GM19467 (cell line): ENCODE results near the gene RARS2.

Experiments used
- ATAC-seq: cut with Tn5 transposase; IDR thresholded peaks from one replicate; pipeline ENCODE4 v1.9.1; 2021; ENCODE audit warnings: mild to moderate bottlenecking, moderate library complexity; ENCODE audit not compliant: unreplicated experiment

Gene RARS2

GRCh38 chr6:87574237-87574804 lies 15.5 kb downstream of the RARS2 start:
- ATAC-seq = no peak

GRCh38 chr6:87573307-87574024 lies 16.3 kb downstream of the RARS2 start:
- ATAC-seq = no peak

GRCh38 chr6:87572883-87573282 lies 16.9 kb downstream of the RARS2 start:
- ATAC-seq = no peak

- no peak for ATAC-seq
Measured at GRCh38 chr6:87572021-87572420, 17.8 kb downstream of the RARS2 start.

- ATAC-seq = no peak
Measured at GRCh38 chr6:87561017-87561416, 28.8 kb downstream of the RARS2 start.

- no peak for ATAC-seq
Measured at GRCh38 chr6:87558446-87558845, 31.3 kb downstream of the RARS2 start.

DNA sequence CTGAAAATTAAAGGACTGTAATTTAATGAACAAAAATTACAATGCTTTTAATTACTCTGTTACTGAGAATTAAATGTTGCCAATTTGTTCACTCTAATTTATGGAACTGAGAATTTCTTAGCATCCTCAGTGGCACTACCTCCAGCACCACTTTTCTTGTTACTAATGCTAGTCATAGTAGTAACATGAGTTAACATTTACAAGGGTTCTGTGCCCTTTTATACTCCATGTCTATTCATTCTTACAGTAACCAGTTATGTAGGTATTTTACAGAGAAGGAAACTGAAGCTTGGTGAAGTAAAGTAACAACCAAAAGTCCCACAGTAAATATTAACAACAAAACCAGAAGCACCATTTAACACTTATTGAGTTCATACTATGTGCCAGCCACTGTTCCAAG lies 34.3 kb downstream of the RARS2 start:
- ATAC-seq = no peak

DNA sequence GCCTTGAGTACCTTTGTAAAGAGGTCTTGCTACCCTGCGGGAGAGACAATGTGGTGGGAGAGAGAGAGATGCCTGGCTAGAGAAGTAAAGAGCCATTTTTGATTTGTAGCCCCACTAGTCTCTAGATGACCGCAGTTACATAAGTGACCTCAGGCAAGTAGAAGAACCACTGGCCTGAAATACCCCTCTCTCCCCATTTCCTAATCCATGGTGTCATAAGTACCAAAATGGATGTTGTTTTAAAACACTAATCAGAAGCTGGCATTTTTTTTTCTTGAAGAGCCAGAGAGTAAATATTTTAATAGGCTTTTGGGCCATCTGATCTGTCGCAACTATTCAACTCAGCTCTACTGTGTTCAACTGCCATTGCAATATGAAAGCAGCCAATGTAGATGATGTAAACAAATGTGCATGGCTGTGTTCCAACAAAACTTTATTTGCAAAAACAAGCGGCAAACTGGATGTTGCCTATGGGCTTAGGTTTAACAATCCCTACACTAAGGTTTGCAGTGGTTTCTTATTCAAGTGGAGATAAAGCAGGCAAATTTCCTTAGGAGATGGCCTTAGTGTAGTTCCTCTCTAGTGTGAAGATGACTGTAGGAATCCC lies 36.5 kb downstream of the RARS2 start:
- ATAC-seq = no peak

DNA sequence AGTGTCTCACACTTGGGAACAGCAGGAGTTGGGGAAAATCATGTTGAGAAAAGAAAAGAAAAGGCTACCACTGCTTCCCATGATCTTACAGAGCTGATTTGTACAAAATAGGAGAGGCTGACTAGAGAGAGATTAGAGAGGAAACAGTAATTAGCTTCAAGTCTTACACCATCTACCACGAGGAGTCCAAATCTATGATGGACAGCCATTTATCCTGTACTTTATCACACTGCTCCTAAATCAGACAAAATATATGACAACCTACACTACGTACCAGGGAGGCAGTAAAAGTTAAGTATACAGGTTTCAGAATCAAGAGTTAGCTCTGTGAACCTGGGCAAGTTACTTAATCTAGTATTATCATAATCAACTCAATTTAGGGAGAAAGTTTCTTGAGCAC lies 38.0 kb downstream of the RARS2 start:
- ATAC-seq = no peak

DNA sequence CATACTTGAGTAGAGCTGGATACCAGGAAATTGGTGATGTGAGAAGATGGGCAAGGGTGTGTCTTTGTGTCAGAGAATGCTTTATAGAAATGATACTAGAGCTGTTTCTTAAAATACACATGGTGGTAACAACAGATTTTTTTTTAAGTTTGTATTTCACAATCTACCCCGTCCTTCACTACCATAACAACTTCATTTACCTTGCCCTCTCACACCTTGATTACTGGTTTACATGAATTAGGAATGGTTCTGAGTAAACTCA lies 45.4 kb downstream of the RARS2 start:
- no peak for ATAC-seq

DNA sequence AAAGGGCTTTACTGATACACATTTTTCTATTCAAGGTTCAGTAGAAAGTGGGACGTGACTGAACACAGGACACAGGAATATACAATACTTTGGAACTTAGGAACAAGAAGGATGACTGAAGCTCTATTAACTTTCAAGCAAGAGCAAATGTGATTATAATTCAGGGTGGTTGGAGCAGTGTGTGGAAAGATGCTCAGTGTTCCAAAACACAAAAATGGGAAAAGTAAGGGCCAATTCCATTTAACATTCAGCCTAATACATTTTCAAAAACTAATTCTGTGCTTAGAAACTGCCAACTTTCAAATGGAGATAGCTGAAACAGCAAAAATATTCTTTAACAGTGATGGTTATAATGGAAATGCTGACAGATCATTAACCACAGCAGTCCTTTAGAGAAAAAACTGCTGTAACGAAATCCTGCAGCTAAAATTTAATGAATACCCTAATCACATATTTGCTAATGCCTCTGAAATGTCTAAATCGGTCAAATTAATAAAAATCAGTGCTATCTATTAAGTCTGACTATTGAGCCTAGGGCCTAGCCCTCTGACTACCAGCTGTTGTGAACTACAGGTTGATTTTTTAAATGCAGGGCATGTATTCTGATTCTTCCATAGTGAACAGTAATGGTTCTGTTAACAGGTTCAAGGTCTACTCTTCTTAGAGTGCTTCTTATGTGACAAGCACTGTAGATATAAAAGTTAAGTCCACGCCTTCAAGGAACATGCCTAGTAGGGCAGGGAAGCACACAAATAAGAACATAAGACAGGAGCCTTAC lies 45.9 kb downstream of the RARS2 start:
- ATAC-seq = no peak

DNA sequence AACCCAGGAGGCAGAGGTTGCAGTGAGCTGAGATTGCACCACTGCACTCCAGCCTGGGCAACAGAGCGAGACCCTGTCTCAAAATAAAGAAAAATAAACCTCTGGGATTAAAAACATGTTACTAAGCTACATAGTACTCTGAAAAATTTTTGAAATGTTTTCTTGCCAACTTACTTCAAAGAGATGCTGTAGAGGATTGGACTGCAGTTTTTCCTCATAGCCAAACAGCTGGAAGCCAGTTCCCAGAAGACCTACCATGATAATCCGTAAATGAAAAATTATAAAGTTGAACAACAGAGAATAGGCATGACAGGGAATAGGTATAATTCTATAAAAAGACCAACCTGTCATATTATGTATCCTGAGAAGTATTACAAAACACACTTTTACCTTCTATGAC lies 48.0 kb downstream of the RARS2 start:
- no peak for ATAC-seq

- ATAC-seq = no peak
Measured at GRCh38 chr6:87541041-87541440, 48.7 kb downstream of the RARS2 start.

DNA sequence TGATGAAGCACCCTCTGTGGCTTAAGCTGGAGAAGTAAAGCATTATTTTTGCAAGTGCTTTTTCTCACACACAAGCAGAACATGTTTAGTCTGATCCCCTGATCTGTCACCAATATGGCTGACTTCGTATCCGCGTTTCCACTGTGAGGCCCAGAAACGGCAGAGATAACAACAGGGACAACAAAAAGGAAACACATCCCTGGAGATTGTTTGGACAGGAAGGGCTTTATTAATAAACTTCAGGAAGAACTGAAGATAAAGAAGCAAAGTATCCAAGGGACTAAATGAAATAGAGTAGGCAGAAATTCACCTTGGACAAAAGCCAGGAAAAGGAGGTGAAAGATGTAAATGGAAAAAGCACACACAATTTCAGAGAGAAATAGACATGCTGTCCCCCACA lies 49.2 kb downstream of the RARS2 start:
- no peak for ATAC-seq

DNA sequence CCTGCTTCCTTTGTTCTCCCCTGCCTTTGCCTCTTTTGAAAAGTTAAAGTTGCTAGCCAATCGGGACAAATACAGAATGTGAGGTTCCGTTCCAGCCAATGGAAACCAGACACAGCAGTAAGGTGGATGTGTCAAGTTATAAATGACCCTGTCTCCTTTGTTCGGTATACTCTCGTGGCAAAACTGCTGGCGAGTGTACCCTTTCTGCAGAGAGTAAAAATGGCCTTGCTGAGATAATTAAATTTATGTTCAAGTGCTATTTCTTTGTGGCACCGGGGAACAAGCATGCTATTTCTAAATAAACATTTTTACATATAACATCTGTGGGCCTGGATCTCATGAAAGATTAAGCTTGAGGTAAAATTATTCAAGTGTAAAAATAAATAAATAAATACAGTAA lies 50.2 kb downstream of the RARS2 start:
- no peak for ATAC-seq

- ATAC-seq = no peak
Measured at GRCh38 chr6:87538510-87539260, 51.1 kb downstream of the RARS2 start.

DNA sequence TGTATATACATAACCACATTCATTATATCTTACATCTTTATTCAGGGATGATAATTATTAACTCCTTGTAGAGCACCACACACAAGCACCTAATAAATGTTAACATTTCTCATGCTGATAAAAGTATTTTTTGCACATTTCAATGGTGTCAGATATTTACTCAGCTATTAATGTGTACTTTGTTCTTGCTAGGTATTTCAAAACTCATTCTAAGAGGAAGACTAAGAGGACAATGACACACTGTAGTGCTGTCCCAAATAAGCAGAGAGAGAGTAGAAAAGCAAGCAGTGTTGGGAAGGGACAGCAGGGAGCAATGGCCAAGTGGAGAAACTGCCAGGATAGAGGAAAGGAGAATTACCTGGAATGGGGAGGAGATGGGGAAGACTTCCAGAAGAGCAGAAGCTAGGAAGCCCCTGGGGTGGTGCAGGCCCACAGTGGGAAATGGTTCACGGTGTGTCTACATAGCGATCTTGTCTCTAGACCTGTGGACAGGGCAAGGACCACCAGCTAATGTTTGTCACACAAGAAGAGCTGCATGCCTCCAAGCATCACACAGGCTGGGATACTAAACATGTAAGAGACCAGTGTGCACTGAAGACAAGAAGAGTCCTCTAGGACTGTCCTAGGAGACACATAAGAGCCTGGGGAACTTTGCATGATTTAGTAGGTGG lies 55.3 kb downstream of the RARS2 start:
- ATAC-seq = no peak

DNA sequence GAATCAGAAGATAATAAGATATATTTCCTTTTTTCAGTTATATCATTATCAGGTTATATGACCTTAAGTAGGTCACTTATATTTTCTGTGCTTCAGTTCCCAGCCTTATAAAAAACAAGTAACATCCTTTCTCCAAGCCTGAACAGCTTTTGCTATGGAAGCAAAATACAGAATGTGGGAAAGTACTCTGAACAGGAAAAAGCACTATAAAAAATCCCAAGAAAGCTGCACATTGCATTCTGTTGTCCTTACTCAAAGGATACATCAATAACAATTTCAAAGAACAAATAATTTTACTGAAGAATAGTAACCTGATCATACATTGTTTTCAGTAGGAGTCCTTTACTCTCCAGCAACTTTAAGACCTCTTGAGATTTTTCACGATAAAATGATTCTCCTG lies 60.6 kb downstream of the RARS2 start:
- ATAC-seq = no peak

DNA sequence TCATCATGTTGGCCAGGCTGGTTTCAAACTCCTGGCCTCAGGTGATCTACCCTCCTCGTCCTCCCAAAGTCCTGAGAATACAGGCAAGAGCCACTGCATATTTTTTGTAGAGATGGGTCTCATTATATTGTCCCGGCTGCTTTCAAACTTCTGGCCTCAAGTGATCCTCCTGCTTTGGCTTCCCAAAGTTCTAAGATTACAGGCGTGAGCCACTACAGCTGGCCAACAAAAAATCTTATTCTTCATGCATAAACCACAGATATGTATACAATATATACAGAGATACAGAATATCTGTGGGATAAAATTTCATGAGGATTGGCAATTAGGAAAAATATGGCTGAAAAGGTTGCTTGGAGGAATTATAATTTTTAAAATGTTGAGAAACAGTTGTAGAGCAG lies 67.1 kb downstream of the RARS2 start:
- no peak for ATAC-seq

- ATAC-seq = no peak
Measured at GRCh38 chr6:87518453-87518852, 71.3 kb downstream of the RARS2 start.

- ATAC-seq = no peak
Measured at GRCh38 chr6:87514831-87515230, 75.0 kb downstream of the RARS2 start.
